Small intestine (tissue), 7 donors: Measurements from ENCODE around the gene SNAPC5. TPM values are rescaled to one million over a fixed set of nuclear protein-coding genes. Genes with fewer than 3 reads are reported as not detected.
"Not testable (repeated sequence)": the region's sequence is repeated elsewhere in the genome, so short reads cannot be mapped to it uniquely, and the experiment has no call there.

Experiments used
- DNase-seq, 2 donors: peaks; one replicate each; pipeline versions ENCODE4 v3.0.0 to v3.0.0-alpha.2; 2013
- FAIRE-seq: peaks from 2 replicates; lab custom pipeline; 2012; peaks lifted over from hg19 to GRCh38; lab: Jason Lieb, UNC
- H3K27ac ChIP-seq, 3 donors: one replicate each; pipeline ENCODE4 v1.5.1; 2013; ENCODE audit warnings: low read length in 2 of 3, mild to moderate bottlenecking in 2 of 3, control low read depth in 1 of 3, inconsistent platforms in 1 of 3, low read depth in 1 of 3, moderate library complexity in 1 of 3
- H3K27me3 ChIP-seq, 3 donors: one replicate each; pipeline ENCODE4 v1.6.1; 2013; ENCODE audit warnings: low read length in 3 of 3, inconsistent platforms in 1 of 3; ENCODE audit not compliant: control insufficient read depth in 3 of 3, insufficient read depth in 3 of 3
- H3K36me3 ChIP-seq, 3 donors: one replicate each; pipeline ENCODE4 v1.6.1; 2013; ENCODE audit warnings: low read length in 3 of 3, inconsistent platforms in 1 of 3, low read depth in 1 of 3, mild to moderate bottlenecking in 1 of 3, moderate library complexity in 1 of 3; ENCODE audit not compliant: control insufficient read depth in 3 of 3, insufficient read depth in 2 of 3
- H3K4me1 ChIP-seq, 3 donors: one replicate each; pipeline ENCODE4 v1.6.1; 2013; ENCODE audit warnings: low read length in 2 of 3, inconsistent platforms in 1 of 3, low read depth in 1 of 3, mild to moderate bottlenecking in 1 of 3, moderate library complexity in 1 of 3; ENCODE audit not compliant: control insufficient read depth in 3 of 3, insufficient read depth in 2 of 3
- H3K4me3 ChIP-seq, 3 donors: one replicate each; pipeline ENCODE4 v1.5.1; 2013; ENCODE audit warnings: low read length in 3 of 3, control low read depth in 1 of 3, inconsistent platforms in 1 of 3, low read depth in 1 of 3, mild to moderate bottlenecking in 1 of 3, moderate library complexity in 1 of 3
- H3K9me3 ChIP-seq, 2 donors: one replicate each; pipeline ENCODE4 v1.6.1; 2013; ENCODE audit warnings: low read depth in 1 of 2, low read length in 1 of 2; ENCODE audit not compliant: control insufficient read depth in 2 of 2, insufficient read depth in 1 of 2
- WGBS, 3 donors: extraction: QIAGEN DNeasy Blood & Tissue Kit; methylation state at CpG; one replicate each; pipeline ENCODE4 v1.1.7; 2013; 5-methylcytosine and 5-hydroxymethylcytosine counted together
- polyA plus RNA-seq, 4 donors: library from polyadenylated mRNA; stranded (reverse) in 3 of 4; unstranded in 1 of 4; fragments of 200-250 nt in 3 of 4; fragments of 120-200 nt in 1 of 4; gene quantifications; one replicate each; pipeline versions ENCODE4 v1.2.1 to v1.2.3, GENCODE V29; 2013
- donor health status: healthy with polysubstance abuse.
- donor health status: control.
- donor health status: control.
- donor health status: Bipolar disorder and iron deficiency.
- donor health status: healthy.

Gene SNAPC5
- polyA plus RNA-seq, 4 donors = 19.7 to 30.4 (median 26.1) TPM

DNA sequence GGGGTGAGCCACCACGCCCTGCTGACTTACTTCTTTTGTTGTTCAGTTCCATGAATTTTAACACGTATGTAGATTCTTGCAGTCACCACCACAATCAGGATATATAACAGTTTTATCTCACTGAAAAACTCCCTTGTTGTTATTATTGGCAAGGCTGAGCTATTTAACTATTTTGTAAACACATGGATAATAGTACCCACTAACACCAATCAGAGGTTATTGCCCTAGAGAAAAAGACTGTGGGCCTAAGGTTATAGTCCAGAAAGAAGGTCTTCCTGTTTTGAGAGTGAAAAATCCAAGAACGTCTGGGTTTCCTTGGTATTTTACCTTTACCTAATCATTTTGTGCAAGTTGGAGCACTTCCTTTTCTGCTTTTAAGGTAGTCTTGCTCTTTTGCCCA is 17.0 kb upstream of the SNAPC5 start:
- FAIRE-seq = no peak
- Histone ChIP-seq H3K4me1 (no peaks in the 10 kb centered on the region), H3K9me3 (no peaks in the 10 kb centered on the region), H3K4me3 (no peak overlapping the region), H3K36me3 (peaks cover 0 to 24% (median 3%) of the 10 kb centered on the region in 3 donors), H3K27me3 (no peaks in the 10 kb centered on the region), H3K27ac (no peak overlapping the region)
- WGBS, 3 donors = 85 to 89% (median 88%) methylated on average over 3 of the region's 3 CpGs
- DNase-seq = no peak

DNA sequence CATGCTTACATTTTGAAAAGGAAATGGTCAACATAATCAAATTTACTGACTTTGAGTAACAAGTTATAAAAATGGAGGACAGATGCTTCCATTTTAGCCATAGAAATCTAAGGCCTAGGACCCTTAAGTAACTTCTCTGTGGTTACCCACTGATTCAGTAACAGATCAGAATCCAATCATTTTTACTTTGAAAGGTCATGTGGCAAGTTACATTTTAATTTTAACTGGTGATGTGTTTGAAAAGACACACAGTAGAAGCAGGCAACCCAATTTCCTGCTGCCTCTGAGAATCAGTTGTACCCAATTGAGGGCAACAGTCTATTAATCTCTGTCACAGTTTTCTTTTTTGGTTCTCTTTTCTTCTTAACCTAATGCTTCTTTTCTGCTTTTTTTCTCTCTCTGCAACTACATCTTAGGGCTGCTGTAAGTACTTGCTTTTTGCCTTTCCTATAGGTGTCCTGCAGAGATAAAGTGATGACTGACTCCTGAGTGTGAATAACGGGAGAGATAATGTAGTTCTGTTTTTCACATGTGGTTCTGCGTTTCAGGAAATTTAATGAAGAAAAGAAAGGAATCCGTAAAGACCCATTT is 10.8 kb upstream of the SNAPC5 start:
- H3K36me3 ChIP-seq = peaks cover 0 to 4% (median 0%) of the 10 kb centered on the region in 3 donors
- no peak overlapping the region for H3K4me3 ChIP-seq
- no peak overlapping the region for H3K27ac ChIP-seq
- WGBS, 3 donors = 85 to 92% (median 89%) methylated on average over 3 of the region's 3 CpGs
- no peaks in the 10 kb centered on the region for H3K27me3 ChIP-seq
- no peaks in the 10 kb centered on the region for H3K9me3 ChIP-seq
- FAIRE-seq (no peak), DNase-seq (no peak)
- H3K4me1 ChIP-seq = no peaks in the 10 kb centered on the region

DNA sequence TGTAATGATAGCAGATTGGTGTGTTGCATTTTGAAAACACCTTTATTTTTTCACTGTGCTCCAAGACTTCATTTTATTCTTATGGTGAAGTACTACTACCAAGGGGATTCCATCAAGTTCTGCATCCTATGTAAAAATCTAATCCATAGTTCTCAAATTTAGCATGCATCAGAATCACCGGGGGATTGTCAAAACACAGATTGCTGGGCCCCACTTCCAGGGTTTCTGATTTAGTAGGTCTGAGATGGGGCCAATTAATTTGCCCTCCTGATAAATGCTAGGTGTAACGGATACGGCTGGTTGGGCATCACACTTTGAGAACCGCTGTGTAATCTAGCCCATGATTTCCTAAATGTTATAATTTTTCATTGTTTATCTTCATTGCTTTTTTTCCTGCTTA is 8.3 kb upstream of the SNAPC5 start:
- Histone ChIP-seq H3K4me3 (peak overlapping the region in 2 of 3 donors; percentile 70 to 92), H3K4me1 (peaks cover 0 to 8% (median 6%) of the 10 kb centered on the region in 3 donors), H3K36me3 (peaks cover 0 to 10% (median 2%) of the 10 kb centered on the region in 3 donors), H3K27ac (peak overlapping the region; percentile 82 to 95 (median 94)), H3K27me3 (no peaks in the 10 kb centered on the region), H3K9me3 (no peaks in the 10 kb centered on the region)
- 30 to 34% (median 34%) methylated on average over 4 of the region's 4 CpGs for WGBS, 3 donors
- DNase-seq (no peak), FAIRE-seq (no peak)

DNA sequence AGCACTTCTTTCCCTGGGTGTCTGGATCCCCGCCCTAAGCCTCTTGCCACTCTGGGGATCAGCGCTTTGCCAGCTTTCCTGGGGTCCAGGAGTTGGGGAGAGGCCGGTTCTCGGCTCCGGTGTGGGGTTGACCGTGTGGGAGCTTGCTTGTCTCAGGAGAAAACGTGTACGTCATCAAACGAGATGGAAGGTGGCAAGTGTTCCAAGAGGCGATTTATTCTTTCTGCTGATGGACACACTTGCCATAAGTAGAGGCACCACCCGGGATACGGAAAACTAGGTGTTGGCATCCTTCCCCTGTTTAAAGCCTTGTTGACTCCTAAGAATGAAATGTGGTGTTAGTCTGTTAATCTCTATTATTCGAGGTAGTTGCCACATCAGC is 7.9 kb upstream of the SNAPC5 start:
- FAIRE-seq (no peak), DNase-seq (no peak)
- peaks cover 0 to 8% (median 6%) of the 10 kb centered on the region in 3 donors for H3K4me1 ChIP-seq
- peaks cover 0 to 14% (median 2%) of the 10 kb centered on the region in 3 donors for H3K36me3 ChIP-seq
- H3K4me3 ChIP-seq = peak overlapping the region; percentile 51 to 92 (median 70)
- H3K9me3 ChIP-seq = no peaks in the 10 kb centered on the region
- H3K27ac ChIP-seq = peak overlapping the region; percentile 82 to 95 (median 94)
- WGBS, 3 donors = 0 to 1% (median 1%) methylated on average over 13 of the region's 13 CpGs
- H3K27me3 ChIP-seq = no peaks in the 10 kb centered on the region

DNA sequence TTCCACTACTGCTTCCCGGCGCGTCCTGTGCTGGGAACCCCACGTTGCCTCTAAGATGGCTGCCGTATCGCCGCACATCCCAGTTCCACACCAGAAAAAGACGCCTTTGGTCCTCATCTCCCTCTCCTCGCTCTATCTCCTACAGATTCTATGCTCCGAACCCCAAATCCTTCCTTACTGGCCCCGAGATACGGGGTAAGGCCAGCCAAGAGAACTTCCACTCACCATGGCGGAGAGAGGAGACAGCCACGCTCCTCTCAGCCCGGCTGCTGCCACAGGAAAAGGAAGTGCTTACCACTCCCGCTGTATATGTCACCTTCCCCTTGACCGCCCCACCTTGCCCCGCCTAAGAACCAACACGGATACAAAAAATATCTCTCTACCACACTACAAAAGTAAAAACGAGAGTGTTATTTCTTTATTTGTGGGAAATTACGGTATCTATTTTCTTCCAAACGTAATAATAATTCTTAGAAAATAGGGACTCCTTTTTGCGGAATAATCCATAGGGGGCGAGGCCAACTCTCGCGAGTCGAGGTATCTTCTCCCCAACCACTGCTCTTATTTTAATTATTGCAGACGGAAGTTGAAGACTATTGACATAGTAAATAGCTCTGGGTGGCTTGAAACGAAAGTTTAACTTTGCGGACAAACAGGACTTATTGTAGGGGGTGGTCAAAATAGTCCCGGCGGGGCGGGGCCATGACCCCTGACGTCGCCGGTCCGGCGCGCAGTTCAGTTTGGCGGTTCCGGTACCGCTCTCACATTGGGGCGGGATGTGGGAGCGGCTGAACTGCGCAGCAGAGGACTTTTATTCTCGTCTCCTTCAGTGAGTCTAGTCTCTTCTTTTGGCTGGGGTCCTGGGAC is 7.2 kb upstream of the SNAPC5 start, which contains the start of the genes RPL4 and ZWILCH:
Gene RPL4 (minus strand): TSS at position 293 of the 867 bp plus-strand sequence. CDS start 65 bp downstream, at position 228.
Gene ZWILCH (plus strand): TSS at position 764 of the 867 bp plus-strand sequence. CDS start 13 bp downstream, at position 777.
- WGBS, 3 donors = 0 to 1% (median 1%) methylated on average over 46 of the region's 46 CpGs
- no peak for FAIRE-seq
- no peaks in the 10 kb centered on the region for H3K27me3 ChIP-seq
- H3K36me3 ChIP-seq = peaks cover 2 to 19% (median 2%) of the 10 kb centered on the region in 3 donors
- peak within 1 kb of the TSS; percentile 82 to 95 (median 94) for H3K27ac ChIP-seq
- peak; percentile 81 to 92 for DNase-seq
- H3K4me1 ChIP-seq = peaks cover 0 to 8% (median 6%) of the 10 kb centered on the region in 3 donors
- H3K4me3 ChIP-seq = peak within 1 kb of the TSS; percentile 51 to 92 (median 70)
- no peaks in the 10 kb centered on the region for H3K9me3 ChIP-seq

DNA sequence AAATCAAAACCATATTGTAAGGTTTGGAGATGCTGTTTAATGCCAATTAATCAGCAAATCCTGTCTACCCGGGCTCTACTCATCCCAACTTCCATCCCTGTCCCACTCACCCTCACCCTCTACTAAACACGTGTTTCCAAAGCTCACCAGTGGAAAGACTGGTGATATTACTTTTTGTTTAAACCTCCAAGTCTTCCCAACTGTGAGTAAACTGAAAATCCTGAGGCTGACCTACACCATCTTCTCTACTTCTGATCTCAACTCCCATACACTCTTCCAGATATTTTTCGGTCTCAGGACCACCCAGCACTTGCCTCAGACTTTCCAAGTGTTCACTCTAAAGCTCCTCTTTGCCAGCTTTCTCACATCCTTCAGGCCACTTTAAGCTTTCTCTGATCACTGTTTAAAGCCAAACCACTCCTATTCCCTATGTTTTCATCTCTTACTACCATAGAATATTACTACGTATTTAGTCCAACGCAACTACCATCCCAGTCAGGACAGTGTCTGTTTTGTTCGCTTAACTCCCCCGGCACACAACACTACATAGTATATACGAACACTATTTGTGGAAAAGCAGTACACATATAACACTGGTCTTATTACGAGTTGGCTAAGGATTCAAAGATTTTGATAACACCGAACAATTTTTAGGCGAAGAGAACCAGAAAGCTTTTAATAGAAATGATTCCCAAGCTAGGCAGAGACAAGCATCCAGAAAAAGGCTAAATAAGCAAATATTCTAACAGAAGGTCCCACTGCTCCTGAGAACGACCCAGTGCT is 6.4 kb upstream of the SNAPC5 start:
- FAIRE-seq = no peak

DNA sequence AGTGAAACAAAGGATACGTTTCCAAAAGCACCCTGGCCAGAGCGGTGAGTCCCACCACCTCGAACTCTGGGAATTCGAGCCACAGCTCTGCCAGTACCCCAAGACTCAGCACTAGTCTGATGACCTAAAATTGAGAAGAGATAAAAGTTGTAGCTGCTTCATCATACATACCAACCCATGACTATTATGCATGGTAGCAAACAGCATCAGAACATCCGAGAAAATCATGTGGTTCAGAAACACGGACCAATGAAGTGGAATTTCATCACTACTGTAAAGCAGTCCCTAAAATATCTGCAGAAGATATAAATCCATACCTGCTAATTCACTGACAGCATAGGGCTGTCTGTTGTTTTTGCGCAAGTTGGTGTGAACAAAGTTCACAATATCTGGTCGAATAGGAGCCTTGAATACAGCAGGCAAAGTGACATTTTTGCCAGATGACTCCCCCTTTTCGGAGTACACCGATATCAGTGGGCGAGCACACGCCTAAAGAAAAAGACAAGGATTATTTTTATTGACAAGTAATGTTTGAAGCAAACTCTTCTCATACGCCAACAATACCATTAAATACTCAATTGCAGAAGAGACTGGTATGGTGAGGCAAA is 5.6 kb upstream of the SNAPC5 start:
- not testable (repeated sequence) for H3K27ac ChIP-seq, H3K27me3 ChIP-seq, FAIRE-seq, H3K9me3 ChIP-seq
- 24 to 44% (median 27%) methylated on average over 13 of the region's 13 CpGs for WGBS, 3 donors
- Histone ChIP-seq H3K4me1 (peaks cover 0 to 12% (median 6%) of the 10 kb centered on the region in 3 donors), H3K4me3 (peak overlapping the region; percentile 51 to 92 (median 70)), H3K36me3 (peaks cover 2 to 30% (median 5%) of the 10 kb centered on the region in 3 donors)
- peak in 1 of 2 donors; percentile 13 for DNase-seq

More for the DNA sequence above, 6.4 kb upstream of the SNAPC5 start:
- DNase-seq = peak in 1 of 2 donors; percentile 20
- Histone ChIP-seq H3K4me3 (peak overlapping the region; percentile 51 to 92 (median 70)), H3K27me3 (no peaks in the 10 kb centered on the region), H3K4me1 (peaks cover 0 to 8% (median 6%) of the 10 kb centered on the region in 3 donors), H3K36me3 (peaks cover 2 to 25% (median 5%) of the 10 kb centered on the region in 3 donors), H3K9me3 (no peaks in the 10 kb centered on the region), H3K27ac (peak overlapping the region; percentile 82 to 95 (median 94))
- WGBS, 3 donors = 0 to 1% (median 1%) methylated on average over 12 of the region's 12 CpGs
